SK-N-SH (cell line): ENCODE results near the gene PLEKHM3. TPM values are rescaled to one million over a fixed set of nuclear protein-coding genes. Genes with fewer than 3 reads are reported as not detected.
A peak's percentile ranks its signal among the peaks of the same experiment; 100 is the strongest.

Experiments used
- CTCF ChIA-PET: fragments of 300-600, 350-600 bp; formaldehyde crosslinking; extraction: SDS; loops from one replicate; lab custom pipeline; 2021; lab: Yijun Ruan, JAX
- POLR2A ChIA-PET: fragments of 350-600 bp; sonication (Branson Sonifier 250); formaldehyde crosslinking; extraction: SDS; loops from one replicate; lab custom pipeline; 2020; ENCODE audit warnings: antibody characterized with exemption, inconsistent platforms; lab: Yijun Ruan, JAX
- DNase-seq: peaks from one replicate; pipeline ENCODE4 v3.0.0; 2012
- H2AFZ ChIP-seq: fragments of 200-600 bp; sonication (generic); 2 replicates; pipeline ENCODE4 v1.8.1; 2016; ENCODE audit warnings: antibody characterized with exemption, mild to moderate bottlenecking, low read depth
- H3F3A ChIP-seq: fragments of 200-600 bp; sonication (generic); replicated peaks from 2 replicates; pipeline ENCODE3; 2016; ENCODE audit warnings: antibody characterized with exemption, mild to moderate bottlenecking; ENCODE audit not compliant: insufficient read depth
- H3K27ac ChIP-seq, 2 experiments: fragments of 200-500 bp in 1 of 2; fragments of 200-600 bp in 1 of 2; sonication (Bioruptor generic) in 1 of 2; sonication (generic), shearing (Covaris generic) in 1 of 2; 2 replicates each; pipeline versions ENCODE4 v1.5.1 to v1.6.1; 2014 to 2016; ENCODE audit warnings: low read depth in 2 of 2, inconsistent platforms in 1 of 2, low read length in 1 of 2, mild to moderate bottlenecking in 1 of 2, mixed read lengths in 1 of 2
- H3K27me3 ChIP-seq: fragments of 200-600 bp; sonication (generic), shearing (Covaris generic); 2 replicates; pipeline ENCODE4 v1.6.1; 2016; ENCODE audit warnings: mixed run types; ENCODE audit not compliant: insufficient read depth
- H3K36me3 ChIP-seq, 2 experiments: fragments of 200-500 bp in 1 of 2; fragments of 200-600 bp in 1 of 2; sonication (Bioruptor generic) in 1 of 2; sonication (generic) in 1 of 2; replicated peaks in 1 of 2; 2 replicates each; pipeline versions ENCODE3 to v1.5.1; 2014 to 2016; ENCODE audit warnings: low read length in 1 of 2, mild to moderate bottlenecking in 1 of 2; ENCODE audit not compliant: insufficient read depth in 2 of 2, control insufficient read depth in 1 of 2
- H3K4me1 ChIP-seq, 2 experiments: fragments of 200-500 bp in 1 of 2; fragments of 200-600 bp in 1 of 2; sonication (Bioruptor generic) in 1 of 2; sonication (generic), shearing (Covaris generic) in 1 of 2; 2 replicates each; pipeline versions ENCODE4 v1.5.1 to v1.6.1; 2014 to 2016; ENCODE audit warnings: low read depth in 1 of 2, low read length in 1 of 2, mixed run types in 1 of 2; ENCODE audit not compliant: insufficient read depth in 2 of 2, control insufficient read depth in 1 of 2
- H3K4me2 ChIP-seq: fragments of 200-600 bp; sonication (generic), shearing (Covaris generic); 2 replicates; pipeline ENCODE4 v1.6.1; 2017; ENCODE audit warnings: mixed run types
- H3K4me3 ChIP-seq, 2 experiments: fragments of 200-500 bp in 1 of 2; fragments of 200-600 bp in 1 of 2; sonication (Bioruptor generic) in 1 of 2; sonication (generic), shearing (Covaris generic) in 1 of 2; 2 replicates each; pipeline versions ENCODE4 v1.5.1 to v1.8.1; 2014 to 2016; ENCODE audit warnings: low read depth in 2 of 2, inconsistent platforms in 1 of 2, low read length in 1 of 2, mild to moderate bottlenecking in 1 of 2, mixed read lengths in 1 of 2, moderate library complexity in 1 of 2
- H3K79me2 ChIP-seq: fragments of 200-600 bp; sonication (generic); 2 replicates; pipeline ENCODE4 v1.8.1; 2017; ENCODE audit warnings: mild to moderate bottlenecking; ENCODE audit not compliant: insufficient read depth
- H3K9ac ChIP-seq: fragments of 200-600 bp; sonication (generic); 2 replicates; pipeline ENCODE4 v1.6.1; 2017; ENCODE audit warnings: mixed run types
- H3K9me2 ChIP-seq: fragments of 200-600 bp; sonication (generic); 2 replicates; pipeline ENCODE4 v1.6.1; 2017; ENCODE audit warnings: mixed run types
- H3K9me3 ChIP-seq: fragments of 200-600 bp; sonication (generic); 2 replicates; pipeline ENCODE4 v1.6.1; 2017; ENCODE audit warnings: mixed run types, mild to moderate bottlenecking, moderate library complexity
- H4K20me1 ChIP-seq: fragments of 200-600 bp; sonication (generic); 2 replicates; pipeline ENCODE4 v1.6.1; 2017; ENCODE audit warnings: mild to moderate bottlenecking, mixed run types; ENCODE audit not compliant: insufficient read depth
- CTCF ChIP-seq: fragments of 200-600 bp; sonication (generic); IDR thresholded peaks from 2 replicates; pipeline ENCODE4 v1.6.1; 2017; ENCODE audit warnings: antibody characterized with exemption, mild to moderate bottlenecking, moderate library complexity
- ELF1 ChIP-seq: IDR thresholded peaks from 2 replicates; pipeline ENCODE4 v1.4.0; 2012
- FOSL2 ChIP-seq: IDR thresholded peaks from 2 replicates; pipeline ENCODE4 v1.4.0; 2012; ENCODE audit warnings: low read depth, mild to moderate bottlenecking, moderate library complexity, borderline replicate concordance
- JUND ChIP-seq: IDR thresholded peaks from 2 replicates; pipeline ENCODE4 v1.4.0; 2012
- MAX ChIP-seq: IDR thresholded peaks from 2 replicates; pipeline ENCODE4 v1.4.0; 2012; ENCODE audit warnings: low read depth
- NFIC ChIP-seq: IDR thresholded peaks from 2 replicates; pipeline ENCODE4 v1.4.0; 2012; ENCODE audit warnings: borderline replicate concordance
- POLR2AphosphoS5 ChIP-seq: IDR thresholded peaks from 2 replicates; pipeline ENCODE4 v1.6.1; 2012; ENCODE audit warnings: low read depth, low read length
- TCF12 ChIP-seq: IDR thresholded peaks from 2 replicates; pipeline ENCODE4 v1.4.0; 2012
- TEAD4 ChIP-seq: IDR thresholded peaks from 2 replicates; pipeline ENCODE4 v1.4.0; 2012; ENCODE audit warnings: mild to moderate bottlenecking, borderline replicate concordance; ENCODE audit not compliant: insufficient read depth
- YY1 ChIP-seq: IDR thresholded peaks from 2 replicates; pipeline ENCODE4 v1.4.0; 2012; ENCODE audit warnings: low read depth, mild to moderate bottlenecking
- WGBS: methylation state at CpG from one replicate; pipeline ENCODE4 v1.1.6; 2017; ENCODE audit warnings: low lambda C conversion rate; 5-methylcytosine and 5-hydroxymethylcytosine counted together
- polyA plus RNA-seq, 3 experiments: library from polyadenylated mRNA; depleted of rRNA; stranded (reverse); fragments of >200 nt; gene quantifications; 2 replicates each; pipeline ENCODE4 v1.2.3, GENCODE V29; 2012
- TF ChIP-seq, protein P1 (sequence below): IDR thresholded peaks from 2 replicates; pipeline ENCODE4 v1.4.0; 2012; ENCODE audit warnings: low read depth, borderline replicate concordance

PLEKHM3 gene
- polyA plus RNA-seq, 1 of the 3 experiments (the other 2 are of a cell fraction) = 1.9 TPM

DNA sequence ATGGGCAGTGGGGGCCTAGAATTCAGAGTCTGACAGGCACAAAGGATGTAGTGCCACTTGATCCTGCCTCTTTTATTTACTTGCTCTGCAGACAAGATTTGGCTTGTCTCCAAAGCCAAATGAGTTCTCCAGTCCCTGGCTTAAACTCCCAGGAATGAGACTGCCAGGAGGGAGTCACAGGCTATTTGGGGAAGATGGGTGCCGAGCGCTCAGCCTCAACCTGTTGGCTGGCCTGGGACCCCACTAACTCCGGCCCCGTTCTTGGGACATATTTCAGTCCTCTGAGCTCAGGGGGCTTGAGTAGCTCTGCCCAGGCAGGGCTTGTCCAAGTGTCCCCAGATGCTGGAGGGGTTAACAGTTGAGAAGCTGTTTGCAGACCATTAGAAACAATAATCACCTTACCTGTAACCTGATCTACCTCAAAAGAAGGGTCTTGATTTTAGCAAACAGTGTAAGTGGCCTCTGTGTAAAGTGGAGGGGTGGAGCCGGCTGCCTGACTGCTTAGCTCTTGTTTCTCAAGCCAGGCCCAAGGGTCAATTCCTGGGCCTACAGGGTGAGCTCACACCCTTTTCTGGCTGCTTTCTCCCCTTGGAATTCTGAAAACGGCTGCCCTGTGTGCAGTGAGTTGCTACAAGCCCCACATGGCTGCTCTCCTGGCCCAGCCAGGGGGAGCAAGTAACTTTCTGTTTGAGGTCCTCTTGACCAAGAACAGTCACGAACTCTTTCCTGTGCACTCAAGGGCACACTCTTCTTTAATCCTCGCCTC, 228.6 kb downstream of the PLEKHM3 start:
- H3K4me1 ChIP-seq = peaks cover 9 to 10% of the 10 kb centered on the region in 2 experiments; a peak in 2 of 4 replicates

DNA sequence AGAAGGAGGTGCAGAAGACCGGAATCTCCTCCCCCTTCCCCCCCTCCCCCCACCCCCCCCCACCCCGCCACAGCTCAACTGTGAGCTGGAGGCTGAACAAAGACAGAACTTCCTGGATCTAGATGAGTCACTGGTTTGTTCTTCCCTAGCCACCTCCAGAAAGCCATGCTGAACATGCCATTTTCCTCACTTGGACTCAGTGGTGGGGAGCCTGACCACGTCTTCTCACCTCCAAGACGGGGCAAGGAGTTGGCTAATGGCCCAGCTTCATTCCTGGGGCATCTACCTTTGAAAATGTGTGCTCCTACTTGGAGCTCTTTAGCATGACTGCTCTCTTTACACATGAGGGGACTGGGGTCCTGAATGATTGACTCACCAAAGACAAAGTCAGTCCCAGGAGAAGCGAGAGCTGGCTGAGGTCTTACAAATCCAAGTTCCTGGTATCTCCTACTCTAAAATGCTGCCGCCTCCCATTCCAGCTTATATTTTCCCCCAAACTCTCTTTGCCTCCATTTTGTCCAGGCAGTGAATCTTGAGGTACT, 233.0 kb downstream of the PLEKHM3 start:
- H2AFZ ChIP-seq = peak overlapping the region; percentile 98
- H3K27me3 ChIP-seq = no peaks in the 10 kb centered on the region
- H3K79me2 ChIP-seq = no peaks in the 10 kb centered on the region
- peak overlapping the region; percentile 41 for H3K4me2 ChIP-seq
- H3K4me1 ChIP-seq = peaks cover 5 to 10% of the 10 kb centered on the region in 2 experiments; a peak in 2 of 4 replicates
- peak; percentile 37 for DNase-seq
- no peak overlapping the region for H3K4me3 ChIP-seq
- H3K27ac ChIP-seq = peak overlapping the region; percentile 8 to 81; a peak in 3 of 4 replicates
- no peaks in the 10 kb centered on the region for H4K20me1 ChIP-seq
- H3F3A ChIP-seq = peaks cover 8% of the 10 kb centered on the region
- H3K36me3 ChIP-seq = no peaks in the 10 kb centered on the region
- H3K9ac ChIP-seq = peak overlapping the region; percentile 30; the same call in 1 of the 2 replicates
- WGBS = 39% methylated on average over 6 of the region's 6 CpGs
- CTCF ChIA-PET = interaction anchor here (0.7 to 0.8 kb wide), 2 partner anchors 14 to 46 kb away, joined by 3 read pairs; no protein-coding TSS in a partner anchor
- TF ChIP-seq FOSL2 = peak; percentile 46; the same call in 1 of the 2 replicates
- peak; percentile 67 for TF ChIP-seq ELF1
- no peak for TF ChIP-seq TEAD4
- peak; percentile 32; the same call in 1 of the 2 replicates for TF ChIP-seq YY1
- peak; percentile 31; the same call in 1 of the 2 replicates for TF ChIP-seq NFIC
- TF ChIP-seq, protein P1, sequence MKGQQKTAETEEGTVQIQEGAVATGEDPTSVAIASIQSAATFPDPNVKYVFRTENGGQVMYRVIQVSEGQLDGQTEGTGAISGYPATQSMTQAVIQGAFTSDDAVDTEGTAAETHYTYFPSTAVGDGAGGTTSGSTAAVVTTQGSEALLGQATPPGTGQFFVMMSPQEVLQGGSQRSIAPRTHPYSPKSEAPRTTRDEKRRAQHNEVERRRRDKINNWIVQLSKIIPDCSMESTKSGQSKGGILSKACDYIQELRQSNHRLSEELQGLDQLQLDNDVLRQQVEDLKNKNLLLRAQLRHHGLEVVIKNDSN = no peak
- TF ChIP-seq MAX = peak; percentile 87
- TF ChIP-seq POLR2AphosphoS5 = peak; percentile 54
- peak; percentile 42; the same call in 1 of the 2 replicates for TF ChIP-seq TCF12
- peak; percentile 44 for TF ChIP-seq JUND
- TF ChIP-seq, all 33 proteins: peak for 8
- POLR2A ChIA-PET = no interaction called here
- no peaks in the 10 kb centered on the region for H3K9me2 ChIP-seq
- no peaks in the 10 kb centered on the region for H3K9me3 ChIP-seq

More for the DNA sequence above, 228.6 kb downstream of the PLEKHM3 start:
- TF ChIP-seq NFIC (peak; percentile 40; the same call in 1 of the 2 replicates), CTCF (no peak)
- no peaks in the 10 kb centered on the region for H3K9me3 ChIP-seq
- no peak overlapping the region for H3K27ac ChIP-seq
- 78% methylated on average over 7 of the region's 8 CpGs for WGBS
- H3K27me3 ChIP-seq = no peaks in the 10 kb centered on the region
- no peak for DNase-seq
- H3K9me2 ChIP-seq = no peaks in the 10 kb centered on the region
- no peak overlapping the region for H3K4me3 ChIP-seq
- no peaks in the 10 kb centered on the region for H4K20me1 ChIP-seq
- ChIA-PET CTCF (no interaction called here), POLR2A (no interaction called here)
- H3K36me3 ChIP-seq = no peaks in the 10 kb centered on the region
- H3K4me2 ChIP-seq = no peak overlapping the region
- H2AFZ ChIP-seq = 0 out of 2 replicates have a peak overlapping the region, but pooled peaks have one; percentile 35
- peaks cover 3% of the 10 kb centered on the region for H3F3A ChIP-seq
- no peak overlapping the region for H3K9ac ChIP-seq
- H3K79me2 ChIP-seq = no peaks in the 10 kb centered on the region
